Lung (tissue), 12 donors: ENCODE data around the gene WSCD2. TPM values are rescaled to one million over a fixed set of nuclear protein-coding genes. Genes with fewer than 3 reads are reported as not detected.

Source experiments
- ATAC-seq: fragments of 200-7000 bp; cut with Tn5 transposase; one replicate; pipeline ENCODE4 v1.9.1; 2020; ENCODE audit warnings: moderate number of reproducible peaks; ENCODE audit not compliant: insufficient read depth, low FRiP score
- DNase-seq, 3 donors: peaks; one replicate each; pipeline ENCODE4 v3.0.0-alpha.2; 2013 to 2017
- H3K27ac ChIP-seq, 2 donors: one replicate each; pipeline ENCODE4 v1.5.1; 2013; ENCODE audit warnings: mild to moderate bottlenecking in 2 of 2, moderate library complexity in 2 of 2, control low read depth in 1 of 2, inconsistent platforms in 1 of 2, low read depth in 1 of 2, low read length in 1 of 2
- H3K27me3 ChIP-seq, 3 donors: one replicate each; pipeline ENCODE4 v1.5.1; 2013; ENCODE audit warnings: low read length in 2 of 3; ENCODE audit not compliant: control insufficient read depth in 3 of 3, insufficient read depth in 3 of 3
- H3K36me3 ChIP-seq, 4 donors: one replicate each; pipeline ENCODE4 v1.5.1; 2013; ENCODE audit warnings: low read length in 4 of 4, mild to moderate bottlenecking in 1 of 4, moderate library complexity in 1 of 4; ENCODE audit not compliant: control insufficient read depth in 4 of 4, insufficient read depth in 4 of 4
- H3K4me1 ChIP-seq, 5 donors: one replicate each; pipeline ENCODE4 v1.5.1; 2013; ENCODE audit warnings: low read length in 5 of 5, mild to moderate bottlenecking in 2 of 5, moderate library complexity in 1 of 5; ENCODE audit not compliant: control insufficient read depth in 5 of 5, insufficient read depth in 5 of 5
- H3K4me3 ChIP-seq: one replicate; pipeline ENCODE4 v1.5.1; 2013; ENCODE audit warnings: mild to moderate bottlenecking, control low read depth, moderate library complexity
- H3K9ac ChIP-seq, 2 donors: one replicate each; pipeline ENCODE4 v1.5.1; 2013; ENCODE audit warnings: low read length in 2 of 2, control low read depth in 1 of 2; ENCODE audit not compliant: insufficient read depth in 1 of 2
- H3K9me3 ChIP-seq, 4 donors: one replicate each; pipeline ENCODE4 v1.5.1; 2013; ENCODE audit warnings: low read length in 3 of 4, mild to moderate bottlenecking in 1 of 4, moderate library complexity in 1 of 4; ENCODE audit not compliant: control insufficient read depth in 4 of 4, insufficient read depth in 3 of 4
- WGBS, 2 donors: extraction: QIAGEN DNeasy Blood & Tissue Kit; methylation state at CpG; one replicate each; pipeline ENCODE4 v1.1.7; 2013; 5-methylcytosine and 5-hydroxymethylcytosine counted together
- polyA plus RNA-seq, 2 donors: library from polyadenylated mRNA; stranded (reverse); fragments of 200-250 nt; gene quantifications; one replicate each; pipeline ENCODE4 v1.2.1, GENCODE V29; 2013
- total RNA-seq, 2 donors: library from RNA; depleted of rRNA in 1 of 2; stranded (reverse); fragments of >200 nt in 1 of 2; gene quantifications; one replicate each; pipeline ENCODE4 v1.2.1, GENCODE V29; 2014 to 2021
- TF ChIP-seq, protein P1 (sequence below): IDR thresholded peaks from 2 replicates; pipeline ENCODE4 v1.5.1; 2012; ENCODE audit warnings: mild to moderate bottlenecking; ENCODE audit errors: control extremely low read depth, extremely low read depth
- donor health status: control.
- donor health status: control.
- donor health status: Bipolar disorder and iron deficiency.
- donor health status: healthy.
- donor health status: DM: yes; HTN: yes; CAD: no.

Gene WSCD2
- total and polyA plus RNA-seq, 4 donors, result 0.02 to 1.8 (median 0.40) TPM

DNA sequence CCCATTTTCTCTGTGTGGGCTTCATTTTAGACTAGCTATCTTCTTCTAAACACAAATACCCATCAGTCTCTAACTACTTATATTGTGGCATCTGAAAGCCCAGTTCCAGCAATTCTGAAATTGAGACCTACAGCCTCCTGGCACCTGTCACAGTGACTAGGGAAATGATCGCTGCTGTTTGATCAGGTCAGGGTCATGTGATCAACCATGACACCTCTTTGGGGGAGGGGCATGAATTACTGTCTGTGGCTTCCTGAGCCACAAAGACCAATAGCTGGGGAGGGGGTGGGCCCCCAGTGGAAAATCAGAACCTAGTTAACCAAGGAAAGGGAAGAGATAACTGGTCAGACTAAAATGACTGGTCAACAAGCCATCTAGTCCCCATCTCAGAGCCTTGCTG is 14.1 kb downstream of the WSCD2 start:
- Histone ChIP-seq H3K27ac (no peak overlapping the region), H3K9me3 (no peaks in the 10 kb centered on the region), H3K4me3 (no peak overlapping the region), H3K4me1 (no peaks in the 10 kb centered on the region), H3K9ac (no peak overlapping the region), H3K36me3 (no peaks in the 10 kb centered on the region), H3K27me3 (no peaks in the 10 kb centered on the region)
- ATAC-seq (no peak), DNase-seq (no peak)
- WGBS, 2 donors, result 66 to 68% methylated on average over 1 of the region's 1 CpG
- TF ChIP-seq, protein P1, sequence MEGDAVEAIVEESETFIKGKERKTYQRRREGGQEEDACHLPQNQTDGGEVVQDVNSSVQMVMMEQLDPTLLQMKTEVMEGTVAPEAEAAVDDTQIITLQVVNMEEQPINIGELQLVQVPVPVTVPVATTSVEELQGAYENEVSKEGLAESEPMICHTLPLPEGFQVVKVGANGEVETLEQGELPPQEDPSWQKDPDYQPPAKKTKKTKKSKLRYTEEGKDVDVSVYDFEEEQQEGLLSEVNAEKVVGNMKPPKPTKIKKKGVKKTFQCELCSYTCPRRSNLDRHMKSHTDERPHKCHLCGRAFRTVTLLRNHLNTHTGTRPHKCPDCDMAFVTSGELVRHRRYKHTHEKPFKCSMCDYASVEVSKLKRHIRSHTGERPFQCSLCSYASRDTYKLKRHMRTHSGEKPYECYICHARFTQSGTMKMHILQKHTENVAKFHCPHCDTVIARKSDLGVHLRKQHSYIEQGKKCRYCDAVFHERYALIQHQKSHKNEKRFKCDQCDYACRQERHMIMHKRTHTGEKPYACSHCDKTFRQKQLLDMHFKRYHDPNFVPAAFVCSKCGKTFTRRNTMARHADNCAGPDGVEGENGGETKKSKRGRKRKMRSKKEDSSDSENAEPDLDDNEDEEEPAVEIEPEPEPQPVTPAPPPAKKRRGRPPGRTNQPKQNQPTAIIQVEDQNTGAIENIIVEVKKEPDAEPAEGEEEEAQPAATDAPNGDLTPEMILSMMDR, result no peak

DNA sequence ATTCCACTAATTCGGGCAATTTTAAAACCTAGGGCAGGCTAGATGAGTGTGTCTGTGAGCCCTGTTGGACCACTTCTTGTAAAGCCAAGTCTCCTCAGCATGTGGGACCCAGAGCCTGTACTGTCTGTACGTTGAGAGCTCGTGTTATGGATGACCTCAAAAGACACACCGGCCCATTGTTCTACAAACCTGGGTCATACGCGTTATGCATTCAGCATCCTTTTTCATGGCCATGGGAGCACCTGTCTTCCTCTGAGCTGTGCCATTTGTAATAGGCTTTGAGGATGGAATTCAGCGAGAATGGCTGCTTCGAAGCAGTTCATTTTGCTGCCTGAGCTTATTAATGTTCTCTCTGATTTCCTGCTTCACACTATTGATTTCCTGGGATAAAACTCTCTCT is 15.0 kb downstream of the WSCD2 start:
- no peaks in the 10 kb centered on the region for H3K36me3 ChIP-seq
- ATAC-seq, result no peak
- no peak overlapping the region for H3K27ac ChIP-seq
- no peaks in the 10 kb centered on the region for H3K27me3 ChIP-seq
- no peaks in the 10 kb centered on the region for H3K9me3 ChIP-seq
- H3K9ac ChIP-seq, result no peak overlapping the region
- H3K4me3 ChIP-seq, result no peak overlapping the region
- TF ChIP-seq, protein P1, result no peak
- no peaks in the 10 kb centered on the region for H3K4me1 ChIP-seq
- DNase-seq, result no peak
- WGBS, 2 donors, result 70 to 80% methylated on average over 8 of the region's 8 CpGs

DNA sequence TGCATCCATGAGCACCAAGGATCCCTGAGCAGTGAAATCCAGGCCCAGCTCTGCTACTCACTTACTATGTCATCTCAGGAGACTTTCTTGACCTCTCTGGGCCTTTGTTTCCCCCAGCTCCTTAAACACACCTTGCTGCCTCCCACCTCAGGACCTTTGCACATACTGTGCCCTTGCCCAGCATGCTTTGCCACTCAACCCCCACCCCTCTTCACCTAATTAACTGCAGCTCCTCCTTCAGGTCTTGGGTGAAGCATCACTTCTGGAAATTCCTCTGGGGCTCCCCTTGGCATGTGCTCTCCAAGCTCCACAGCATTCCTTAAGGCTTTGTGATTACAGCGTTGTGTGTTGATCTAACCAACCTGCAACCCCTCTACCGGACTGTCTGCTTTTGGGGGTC is 15.9 kb downstream of the WSCD2 start:
- no peaks in the 10 kb centered on the region for H3K27me3 ChIP-seq
- no peak for ATAC-seq
- TF ChIP-seq, protein P1, result no peak
- no peak overlapping the region for H3K27ac ChIP-seq
- H3K9ac ChIP-seq, result no peak overlapping the region
- H3K9me3 ChIP-seq, result no peaks in the 10 kb centered on the region
- H3K4me3 ChIP-seq, result no peak overlapping the region
- DNase-seq, result no peak
- no peaks in the 10 kb centered on the region for H3K36me3 ChIP-seq
- H3K4me1 ChIP-seq, result no peaks in the 10 kb centered on the region
- 65 to 74% methylated on average over 2 of the region's 2 CpGs for WGBS, 2 donors
